Measurements from ENCODE around the gene ZNF431.

GRCh38 chr19:21128901-21129698, 12.7 kb upstream of the ZNF431 start:
- no peak for TF ChIP-seq CTCF (IDR thresholded peaks at IDR 0.05)
- TF ChIP-seq POLR2A (IDR thresholded peaks at IDR 0.05), result no peak
